ENCODE results near the gene PLEKHG5.
"Not testable (repeated sequence)": the region's sequence is repeated elsewhere in the genome, so short reads cannot be mapped to it uniquely, and the experiment has no call there.

The PLEKHG5 gene

DNA sequence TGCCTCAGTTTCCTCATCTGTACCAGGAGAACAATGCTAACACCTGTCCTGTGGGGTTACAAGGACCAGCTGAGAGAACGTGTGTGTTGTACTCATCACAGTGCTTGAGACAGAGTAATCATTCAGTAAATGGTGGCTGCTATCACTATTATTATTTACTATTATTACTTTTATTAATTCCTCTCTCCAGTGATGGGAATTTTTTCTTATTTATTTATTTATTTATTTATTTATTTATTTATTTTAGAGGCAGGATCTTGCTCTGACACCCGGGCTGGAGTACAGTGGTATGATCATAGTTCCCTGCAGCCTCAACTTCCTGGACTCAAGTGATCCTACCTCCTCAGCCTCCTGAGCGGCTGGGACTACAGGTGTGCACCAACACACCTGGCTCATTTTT, 55.2 kb downstream of the PLEKHG5 start:
- H3K27me3 ChIP-seq (ENCODE audit: control insufficient read depth, insufficient read depth, low read length); H3K4me1 ChIP-seq (ENCODE audit: control insufficient read depth, insufficient read depth, low read length); H3K36me3 ChIP-seq (ENCODE audit: control insufficient read depth, insufficient read depth, low read length); H3K27ac ChIP-seq (ENCODE audit: low read length); H3K9me3 ChIP-seq (ENCODE audit: control insufficient read depth, insufficient read depth, low read length); H3K4me3 ChIP-seq (ENCODE audit: low read length); DNase-seq (ENCODE audit: low read depth, low spot score): not testable (repeated sequence)
- no CpG with 5 or more reads among the region's 3 CpGs for WGBS (ENCODE audit: insufficient coverage, insufficient read length)

- H3K9me3 ChIP-seq (ENCODE audit: control insufficient read depth, insufficient read depth, low read length): no peaks in the 10 kb centered on the region
- peaks cover 2% of the 10 kb centered on the region for H3K4me1 ChIP-seq (ENCODE audit: control insufficient read depth, insufficient read depth, low read length)
- no CpG with 5 or more reads among the region's 3 CpGs for WGBS (ENCODE audit: insufficient coverage, insufficient read length)
- no peak overlapping the region for H3K4me3 ChIP-seq (ENCODE audit: low read length)
- H3K36me3 ChIP-seq (ENCODE audit: control insufficient read depth, insufficient read depth, low read length): no peaks in the 10 kb centered on the region
- H3K27ac ChIP-seq (ENCODE audit: low read length): no peak overlapping the region
- 0 out of 2 replicates have a peak, but pooled peaks cover 1% of the 10 kb centered on the region for H3K27me3 ChIP-seq (ENCODE audit: control insufficient read depth, insufficient read depth, low read length)
- DNase-seq (ENCODE audit: low read depth, low spot score): no peak
Measured at GRCh38 chr1:6435547-6435946, 55.9 kb downstream of the PLEKHG5 start.

- Histone ChIP-seq H3K4me3 (ENCODE audit: low read length) (no peak overlapping the region), H3K4me1 (ENCODE audit: control insufficient read depth, insufficient read depth, low read length) (peaks cover 2% of the 10 kb centered on the region), H3K9me3 (ENCODE audit: control insufficient read depth, insufficient read depth, low read length) (no peaks in the 10 kb centered on the region), H3K27me3 (ENCODE audit: control insufficient read depth, insufficient read depth, low read length) (0 out of 2 replicates have a peak, but pooled peaks cover 1% of the 10 kb centered on the region), H3K27ac (ENCODE audit: low read length) (no peak overlapping the region), H3K36me3 (ENCODE audit: control insufficient read depth, insufficient read depth, low read length) (no peaks in the 10 kb centered on the region)
- DNase-seq (ENCODE audit: low read depth, low spot score): no peak
- WGBS (ENCODE audit: insufficient coverage, insufficient read length): no CpG with 5 or more reads among the region's 15 CpGs
Measured at GRCh38 chr1:6435129-6435528, 56.3 kb downstream of the PLEKHG5 start.

DNA sequence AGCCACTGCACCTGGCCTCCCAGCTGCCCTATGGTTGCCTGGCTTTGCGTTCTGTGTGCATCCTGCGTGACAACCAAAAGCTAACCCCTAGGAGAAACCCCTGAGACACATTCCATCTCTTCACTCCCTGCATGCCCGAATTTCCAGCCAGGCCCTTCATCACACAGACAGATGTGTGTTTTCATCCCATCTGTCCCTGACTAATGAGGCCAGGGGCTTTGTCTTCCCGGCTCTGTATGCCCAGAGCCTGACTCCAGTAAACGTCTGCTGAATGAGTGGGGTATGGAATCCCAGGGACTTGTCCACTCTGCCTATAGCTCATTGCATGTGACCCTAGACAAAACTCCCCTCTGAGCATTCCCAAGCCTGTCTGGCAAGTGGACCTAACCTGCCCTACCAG, 57.3 kb downstream of the PLEKHG5 start:
- no peak overlapping the region for H3K4me3 ChIP-seq (ENCODE audit: low read length)
- no peaks in the 10 kb centered on the region for H3K36me3 ChIP-seq (ENCODE audit: control insufficient read depth, insufficient read depth, low read length)
- no peaks in the 10 kb centered on the region for H3K27me3 ChIP-seq (ENCODE audit: control insufficient read depth, insufficient read depth, low read length)
- H3K9me3 ChIP-seq (ENCODE audit: control insufficient read depth, insufficient read depth, low read length): no peaks in the 10 kb centered on the region
- no peak for DNase-seq (ENCODE audit: low read depth, low spot score)
- no peak overlapping the region for H3K27ac ChIP-seq (ENCODE audit: low read length)
- peaks cover 6% of the 10 kb centered on the region for H3K4me1 ChIP-seq (ENCODE audit: control insufficient read depth, insufficient read depth, low read length)
- WGBS (ENCODE audit: insufficient coverage, insufficient read length): no CpG with 5 or more reads among the region's 5 CpGs

DNA sequence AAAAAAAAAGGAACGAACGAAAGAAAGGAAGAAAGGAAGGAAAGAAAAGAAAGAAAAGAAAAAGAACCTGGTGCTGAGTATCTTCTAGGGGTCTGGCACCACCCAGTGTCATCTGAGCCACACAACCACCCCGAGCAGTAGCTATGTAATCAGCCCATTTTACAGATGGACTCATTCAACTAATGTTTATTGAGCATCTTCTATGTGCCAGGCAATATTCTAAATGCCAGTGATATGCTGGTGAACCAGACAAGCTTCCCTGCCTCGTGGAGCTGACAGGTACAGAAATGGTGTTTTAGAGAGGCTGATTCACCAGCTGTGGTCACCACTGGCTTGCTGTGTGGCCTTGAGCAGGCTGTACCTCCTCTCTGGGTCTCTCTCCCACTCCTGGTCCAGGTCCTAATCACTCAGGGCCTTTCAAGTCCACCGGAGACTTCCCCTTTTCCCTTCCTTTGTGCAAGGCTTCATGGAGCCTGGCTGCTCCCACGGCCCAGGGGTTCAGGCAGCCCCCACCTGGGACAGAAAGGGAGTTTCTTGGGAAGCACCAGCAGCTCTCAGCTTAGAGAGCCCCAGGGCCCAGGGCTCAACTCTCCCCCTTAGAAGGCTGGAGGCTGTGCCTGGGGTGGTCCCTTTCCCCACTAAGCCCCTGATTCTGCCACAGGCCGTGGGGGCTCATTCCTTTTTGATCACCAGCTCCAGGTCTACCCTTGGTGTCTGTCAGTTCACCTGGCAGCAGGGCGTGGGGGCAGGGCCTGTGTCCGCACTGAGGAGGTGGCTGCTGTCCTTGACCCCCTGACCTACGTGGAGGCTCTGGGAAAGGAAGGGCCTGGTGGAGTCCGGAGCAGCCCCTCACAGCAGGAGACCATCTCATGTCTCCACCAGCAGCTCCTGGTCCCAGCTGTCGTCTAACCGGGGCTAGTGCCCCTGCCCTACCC, 59.6 kb downstream of the PLEKHG5 start:
- not testable (repeated sequence) for DNase-seq (ENCODE audit: low read depth, low spot score); H3K4me3 ChIP-seq (ENCODE audit: low read length); H3K4me1 ChIP-seq (ENCODE audit: control insufficient read depth, insufficient read depth, low read length); H3K36me3 ChIP-seq (ENCODE audit: control insufficient read depth, insufficient read depth, low read length); H3K27me3 ChIP-seq (ENCODE audit: control insufficient read depth, insufficient read depth, low read length); H3K27ac ChIP-seq (ENCODE audit: low read length); H3K9me3 ChIP-seq (ENCODE audit: control insufficient read depth, insufficient read depth, low read length)
- WGBS (ENCODE audit: insufficient coverage, insufficient read length): no CpG with 5 or more reads among the region's 13 CpGs

- not testable (repeated sequence) for H3K36me3 ChIP-seq (ENCODE audit: control insufficient read depth, insufficient read depth, low read length); H3K4me3 ChIP-seq (ENCODE audit: low read length); H3K27ac ChIP-seq (ENCODE audit: low read length); DNase-seq (ENCODE audit: low read depth, low spot score); H3K4me1 ChIP-seq (ENCODE audit: control insufficient read depth, insufficient read depth, low read length); H3K9me3 ChIP-seq (ENCODE audit: control insufficient read depth, insufficient read depth, low read length)
- peaks cover 15% of the 10 kb centered on the region for H3K27me3 ChIP-seq (ENCODE audit: control insufficient read depth, insufficient read depth, low read length)
- WGBS (ENCODE audit: insufficient coverage, insufficient read length): no CpG with 5 or more reads among the region's 19 CpGs
Measured at GRCh38 chr1:6429660-6430411, 61.6 kb downstream of the PLEKHG5 start.

DNA sequence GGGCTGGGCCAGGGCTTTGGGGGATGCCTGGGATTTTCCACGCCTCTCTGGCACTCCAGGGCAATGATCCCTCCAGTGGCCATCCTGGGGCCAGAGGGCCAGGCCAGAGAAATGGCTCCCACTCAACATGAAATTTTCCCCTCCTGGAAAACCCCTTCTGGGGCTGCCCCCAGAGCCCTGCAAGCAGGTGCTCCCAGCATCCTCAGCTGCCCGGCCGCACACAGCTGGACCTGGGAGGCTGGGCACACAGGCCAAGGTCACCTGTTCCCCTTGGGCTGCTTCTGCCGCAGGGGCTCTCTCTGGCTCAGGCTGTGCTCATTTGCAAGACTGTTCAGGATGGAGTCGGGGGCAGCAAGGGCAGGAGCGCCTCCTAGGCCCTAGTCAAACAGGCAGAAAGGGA, 63.0 kb downstream of the PLEKHG5 start:
- H3K4me3 ChIP-seq (ENCODE audit: low read length); H3K9me3 ChIP-seq (ENCODE audit: control insufficient read depth, insufficient read depth, low read length); DNase-seq (ENCODE audit: low read depth, low spot score); H3K4me1 ChIP-seq (ENCODE audit: control insufficient read depth, insufficient read depth, low read length); H3K27ac ChIP-seq (ENCODE audit: low read length); H3K36me3 ChIP-seq (ENCODE audit: control insufficient read depth, insufficient read depth, low read length): not testable (repeated sequence)
- no CpG with 5 or more reads among the region's 6 CpGs for WGBS (ENCODE audit: insufficient coverage, insufficient read length)
- peaks cover 27% of the 10 kb centered on the region for H3K27me3 ChIP-seq (ENCODE audit: control insufficient read depth, insufficient read depth, low read length)

- Histone ChIP-seq H3K36me3 (ENCODE audit: control insufficient read depth, insufficient read depth, low read length) (no peaks in the 10 kb centered on the region; the same call in 1 of the 2 replicates), H3K4me3 (ENCODE audit: low read length) (no peak overlapping the region), H3K27ac (ENCODE audit: low read length) (no peak overlapping the region), H3K9me3 (ENCODE audit: control insufficient read depth, insufficient read depth, low read length) (no peaks in the 10 kb centered on the region), H3K27me3 (ENCODE audit: control insufficient read depth, insufficient read depth, low read length) (peaks cover 31% of the 10 kb centered on the region), H3K4me1 (ENCODE audit: control insufficient read depth, insufficient read depth, low read length) (peaks cover 12% of the 10 kb centered on the region; the same call in 1 of the 2 replicates)
- no CpG with 5 or more reads among the region's 26 CpGs for WGBS (ENCODE audit: insufficient coverage, insufficient read length)
- DNase-seq (ENCODE audit: low read depth, low spot score): no peak
Measured at GRCh38 chr1:6427441-6428390, 63.8 kb downstream of the PLEKHG5 start.

DNA sequence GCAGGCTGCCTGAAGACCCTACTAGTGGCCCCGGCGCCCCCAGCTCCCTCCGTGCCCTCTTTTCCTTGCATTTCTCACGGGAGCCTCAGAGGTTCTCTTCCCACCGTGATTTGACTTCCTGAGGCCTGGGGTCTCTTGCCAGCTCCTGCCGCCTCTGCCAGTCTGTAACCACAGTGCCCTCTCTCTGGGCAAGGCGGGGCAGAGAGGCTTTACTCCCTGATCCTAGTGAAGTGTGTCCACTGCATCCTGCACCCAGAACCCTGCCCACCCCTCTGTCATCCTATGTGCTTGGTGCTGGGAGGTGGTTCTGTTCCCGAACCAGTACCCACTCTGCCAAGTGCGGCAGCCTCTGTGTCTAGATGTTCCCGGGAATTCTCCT, 64.5 kb downstream of the PLEKHG5 start:
- Histone ChIP-seq H3K9me3 (ENCODE audit: control insufficient read depth, insufficient read depth, low read length) (no peaks in the 10 kb centered on the region), H3K36me3 (ENCODE audit: control insufficient read depth, insufficient read depth, low read length) (no peaks in the 10 kb centered on the region; the same call in 1 of the 2 replicates), H3K27ac (ENCODE audit: low read length) (no peak overlapping the region), H3K27me3 (ENCODE audit: control insufficient read depth, insufficient read depth, low read length) (peaks cover 31% of the 10 kb centered on the region), H3K4me3 (ENCODE audit: low read length) (no peak overlapping the region), H3K4me1 (ENCODE audit: control insufficient read depth, insufficient read depth, low read length) (peaks cover 12% of the 10 kb centered on the region; the same call in 1 of the 2 replicates)
- no peak for DNase-seq (ENCODE audit: low read depth, low spot score)
- WGBS (ENCODE audit: insufficient coverage, insufficient read length): no CpG with 5 or more reads among the region's 10 CpGs

All from iPS DF 6.9 (cell line).